DOHH2 (cell line): ENCODE results near the gene ALPG.

Source experiments
- H3F3A ChIP-seq: fragments of 200-600 bp; sonication (generic), shearing (Covaris generic); 2 replicates; pipeline ENCODE4 v1.6.0; 2016; ENCODE audit warnings: antibody characterized with exemption, mild to moderate bottlenecking; ENCODE audit not compliant: control insufficient read depth, insufficient read depth
- H3K27ac ChIP-seq: fragments of 200-600 bp; sonication (generic); 2 replicates; pipeline ENCODE4 v1.5.1; 2014; ENCODE audit warnings: low read depth, mild to moderate bottlenecking, low read length, moderate library complexity
- H3K27me3 ChIP-seq: fragments of 200-600 bp; sonication (generic); 2 replicates; pipeline ENCODE4 v1.6.1; 2014; ENCODE audit warnings: mild to moderate bottlenecking, low read length, mixed read lengths; ENCODE audit not compliant: control insufficient read depth
- H3K36me3 ChIP-seq: fragments of 200-600 bp; sonication (generic); 2 replicates; pipeline ENCODE4 v1.6.1; 2014; ENCODE audit warnings: mild to moderate bottlenecking, low read length, moderate library complexity, mixed read lengths; ENCODE audit not compliant: control insufficient read depth
- H3K4me1 ChIP-seq: fragments of 200-600 bp; sonication (generic); 2 replicates; pipeline ENCODE4 v1.6.1; 2014; ENCODE audit warnings: mild to moderate bottlenecking, low read length, mixed read lengths; ENCODE audit not compliant: control insufficient read depth
- H3K4me2 ChIP-seq: fragments of 200-600 bp; sonication (generic); 2 replicates; pipeline ENCODE4 v1.6.0; 2014; ENCODE audit warnings: mild to moderate bottlenecking, low read length, moderate library complexity
- H3K4me3 ChIP-seq: fragments of 200-600 bp; sonication (generic); 2 replicates; pipeline ENCODE4 v1.5.1; 2014; ENCODE audit warnings: mild to moderate bottlenecking, low read length, mixed read lengths
- H3K79me2 ChIP-seq: fragments of 200-600 bp; sonication (generic); 2 replicates; pipeline ENCODE4 v1.6.1; 2014; ENCODE audit warnings: mild to moderate bottlenecking, low read length, mixed read lengths; ENCODE audit not compliant: control insufficient read depth
- H3K9me2 ChIP-seq: fragments of 200-600 bp; sonication (generic); replicated peaks from 2 replicates; pipeline ENCODE4 v1.6.1; 2014; ENCODE audit warnings: mild to moderate bottlenecking, low read length, mixed read lengths; ENCODE audit not compliant: control insufficient read depth
- H3K9me3 ChIP-seq: fragments of 200-600 bp; sonication (generic); 2 replicates; pipeline ENCODE4 v1.6.1; 2014; ENCODE audit warnings: antibody characterized with exemption, low read length, mixed read lengths; ENCODE audit not compliant: control insufficient read depth, insufficient read depth
- H4K20me1 ChIP-seq: fragments of 200-600 bp; sonication (generic); 2 replicates; pipeline ENCODE4 v1.6.0; 2014; ENCODE audit warnings: low read depth, mild to moderate bottlenecking, antibody characterized with exemption, low read length, moderate library complexity; ENCODE audit not compliant: control insufficient read depth, insufficient read depth
- EZH2phosphoT487 ChIP-seq: fragments of 200-600 bp; sonication (generic); IDR thresholded peaks from 2 replicates; pipeline ENCODE4 v1.6.1; 2017; ENCODE audit warnings: borderline replicate concordance, mild to moderate bottlenecking, antibody characterized with exemption, low read length, moderate library complexity, mixed read lengths
- TF ChIP-seq, protein P1 (sequence below): fragments of 200-600 bp; sonication (generic); IDR thresholded peaks from one replicate; pipeline ENCODE4 v1.5.1; 2014; ENCODE audit warnings: antibody characterized with exemption, mild to moderate bottlenecking, low read depth, low read length; ENCODE audit not compliant: poor library complexity, severe bottlenecking

ALPG gene

DNA sequence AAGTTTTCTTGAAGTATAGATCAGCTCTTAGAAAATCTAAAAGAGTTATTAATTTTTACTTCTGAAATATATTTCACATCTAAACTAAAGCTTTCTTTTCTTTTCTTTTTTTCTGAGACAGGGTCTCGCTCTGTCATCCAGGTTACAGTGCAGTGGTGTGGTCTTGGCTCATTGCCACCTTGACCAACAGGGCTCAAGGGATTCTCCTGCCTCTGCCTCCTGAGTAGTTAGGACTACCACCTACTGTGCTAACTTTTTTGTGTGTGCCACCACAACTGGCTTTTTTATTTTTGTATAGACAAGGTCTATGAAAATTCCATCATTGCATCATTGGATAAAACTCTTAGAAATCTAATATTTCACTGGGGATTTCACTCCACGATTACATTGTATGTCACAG lies 10.0 kb upstream of the ALPG start:
- Histone ChIP-seq H3K27me3 (peaks cover 7% of the 10 kb centered on the region), H3K36me3 (no peaks in the 10 kb centered on the region), H4K20me1 (no peaks in the 10 kb centered on the region), H3K4me2 (no peak overlapping the region), H3K9me3 (no peaks in the 10 kb centered on the region), H3K4me3 (no peak overlapping the region), H3K27ac (no peak overlapping the region), H3K9me2 (no peaks in the 10 kb centered on the region), H3K79me2 (no peaks in the 10 kb centered on the region), H3K4me1 (peaks cover 6% of the 10 kb centered on the region; the same call in 1 of the 2 replicates), H3F3A (no peaks in the 10 kb centered on the region)
- no peak for TF ChIP-seq EZH2phosphoT487
- TF ChIP-seq, protein P1, sequence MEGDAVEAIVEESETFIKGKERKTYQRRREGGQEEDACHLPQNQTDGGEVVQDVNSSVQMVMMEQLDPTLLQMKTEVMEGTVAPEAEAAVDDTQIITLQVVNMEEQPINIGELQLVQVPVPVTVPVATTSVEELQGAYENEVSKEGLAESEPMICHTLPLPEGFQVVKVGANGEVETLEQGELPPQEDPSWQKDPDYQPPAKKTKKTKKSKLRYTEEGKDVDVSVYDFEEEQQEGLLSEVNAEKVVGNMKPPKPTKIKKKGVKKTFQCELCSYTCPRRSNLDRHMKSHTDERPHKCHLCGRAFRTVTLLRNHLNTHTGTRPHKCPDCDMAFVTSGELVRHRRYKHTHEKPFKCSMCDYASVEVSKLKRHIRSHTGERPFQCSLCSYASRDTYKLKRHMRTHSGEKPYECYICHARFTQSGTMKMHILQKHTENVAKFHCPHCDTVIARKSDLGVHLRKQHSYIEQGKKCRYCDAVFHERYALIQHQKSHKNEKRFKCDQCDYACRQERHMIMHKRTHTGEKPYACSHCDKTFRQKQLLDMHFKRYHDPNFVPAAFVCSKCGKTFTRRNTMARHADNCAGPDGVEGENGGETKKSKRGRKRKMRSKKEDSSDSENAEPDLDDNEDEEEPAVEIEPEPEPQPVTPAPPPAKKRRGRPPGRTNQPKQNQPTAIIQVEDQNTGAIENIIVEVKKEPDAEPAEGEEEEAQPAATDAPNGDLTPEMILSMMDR, result no peak

DNA sequence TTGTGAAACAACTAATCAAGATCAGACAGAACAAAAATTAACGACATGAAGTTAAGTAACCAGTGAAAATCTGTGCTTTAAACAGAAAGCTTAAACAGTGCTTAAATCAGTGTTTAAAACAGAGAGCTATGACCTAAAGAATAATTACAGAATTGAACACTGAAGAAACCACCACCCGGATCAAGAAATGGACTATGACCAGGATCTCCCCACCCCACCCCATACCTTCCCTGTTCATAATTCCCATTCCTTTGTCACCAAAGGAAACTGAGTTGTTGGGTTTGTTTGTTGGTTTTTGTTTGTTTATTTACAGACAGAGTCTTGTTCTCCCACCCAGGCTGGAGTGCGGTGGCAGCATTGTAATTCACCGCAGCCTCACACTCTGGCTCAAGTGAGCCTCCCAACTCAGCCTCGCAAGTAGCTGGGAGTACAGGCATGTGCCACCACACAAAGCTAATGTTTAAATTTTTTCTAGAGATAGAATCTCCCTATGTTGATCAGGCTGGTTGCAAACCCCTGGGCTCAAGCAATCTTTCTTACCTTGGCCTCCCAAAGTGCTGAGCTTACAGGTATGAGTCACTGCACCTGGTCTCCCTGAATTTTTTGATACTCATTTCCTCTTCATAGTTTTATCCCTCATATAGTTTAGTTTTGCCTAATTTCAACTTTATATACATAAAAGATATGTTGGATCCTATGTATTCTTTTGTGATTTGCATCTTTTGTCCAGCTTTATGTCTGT lies 8.2 kb upstream of the ALPG start:
- no peak overlapping the region for H3K4me3 ChIP-seq
- no peaks in the 10 kb centered on the region for H3K9me3 ChIP-seq
- H3K9me2 ChIP-seq, result no peaks in the 10 kb centered on the region
- H3K79me2 ChIP-seq, result no peaks in the 10 kb centered on the region
- H3F3A ChIP-seq, result no peaks in the 10 kb centered on the region
- no peaks in the 10 kb centered on the region for H4K20me1 ChIP-seq
- H3K4me1 ChIP-seq, result peaks cover 6% of the 10 kb centered on the region; the same call in 1 of the 2 replicates
- no peak overlapping the region for H3K4me2 ChIP-seq
- H3K27me3 ChIP-seq, result peaks cover 7% of the 10 kb centered on the region
- no peaks in the 10 kb centered on the region for H3K36me3 ChIP-seq
- no peak overlapping the region for H3K27ac ChIP-seq
- TF ChIP-seq, protein P1, result no peak

DNA sequence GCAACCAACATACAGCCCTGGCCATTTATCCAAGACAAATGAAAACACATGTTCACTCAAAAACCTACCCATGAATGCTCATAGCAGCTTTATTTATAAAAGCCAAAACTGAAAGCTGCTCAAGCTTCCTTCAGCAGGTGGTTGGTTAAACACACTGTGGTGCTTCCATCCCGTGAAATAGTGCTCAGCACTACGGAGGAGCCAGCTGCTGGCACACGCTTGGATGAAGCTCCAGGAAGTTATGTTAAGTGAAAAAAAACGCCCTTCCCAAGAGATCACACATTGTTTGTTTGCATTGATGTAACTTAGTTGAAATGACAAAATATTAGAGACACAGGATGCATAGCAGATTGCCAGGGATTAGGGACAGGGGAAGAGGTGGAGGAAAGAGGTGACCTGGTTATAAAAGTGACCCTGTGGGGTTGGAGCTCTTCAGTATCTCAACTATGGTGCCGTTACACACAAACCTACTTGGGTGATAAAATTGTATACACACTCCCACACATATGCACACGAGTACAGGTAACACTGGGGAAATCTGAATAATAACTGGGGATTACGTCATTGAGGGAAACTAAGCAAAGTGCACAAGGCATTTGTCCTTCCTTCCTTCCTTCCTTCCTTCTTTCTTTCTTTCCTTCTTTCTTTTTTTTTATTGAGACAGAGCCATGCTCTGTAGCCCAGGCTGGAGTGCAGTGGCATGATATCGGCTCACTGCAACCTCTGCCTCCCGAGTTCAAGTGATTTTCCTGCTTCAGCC lies 6.2 kb upstream of the ALPG start:
- no peak overlapping the region for H3K4me2 ChIP-seq
- TF ChIP-seq, protein P1, result no peak

More for the DNA sequence above, 6.2 kb upstream of the ALPG start:
- Histone ChIP-seq H3F3A (no peaks in the 10 kb centered on the region), H3K9me3 (no peaks in the 10 kb centered on the region), H3K36me3 (no peaks in the 10 kb centered on the region), H3K4me3 (no peak overlapping the region), H3K79me2 (no peaks in the 10 kb centered on the region), H3K27me3 (peaks cover 4% of the 10 kb centered on the region), H3K27ac (no peak overlapping the region), H3K9me2 (no peaks in the 10 kb centered on the region), H3K4me1 (peaks cover 5% of the 10 kb centered on the region; the same call in 1 of the 2 replicates), H4K20me1 (no peaks in the 10 kb centered on the region)
